ENCODE measurements around the gene ASIC4. TPM values are rescaled to one million over a fixed set of nuclear protein-coding genes. Genes with fewer than 3 reads are reported as not detected.

ASIC4 gene
- total RNA-seq, 1 experiment from 2014 or later, result 0.11 TPM

GRCh38 chr2:219474285-219475060 lies 39.8 kb upstream of the ASIC4 start:
- Histone ChIP-seq H3K9ac (ENCODE audit: low read length) (no peak overlapping the region), H2AFZ (ENCODE audit: low read length) (no peak overlapping the region), H4K20me1 (ENCODE audit: low read length) (no peaks in the 10 kb centered on the region), H3K27ac (ENCODE audit: low read length) (no peak overlapping the region), H3K9me2 (replicated peaks; ENCODE audit: low read length) (no peaks in the 10 kb centered on the region), H3K79me2 (ENCODE audit: low read length) (no peaks in the 10 kb centered on the region), H3F3A (ENCODE audit: low read length, unreplicated experiment) (no peaks in the 10 kb centered on the region), H3K27me3 (ENCODE audit: low read length) (no peaks in the 10 kb centered on the region), H3K4me2 (ENCODE audit: low read length) (no peak overlapping the region), H3K36me3 (ENCODE audit: low read depth, low read length) (no peaks in the 10 kb centered on the region), H3K4me1 (ENCODE audit: insufficient read depth, low read length) (peaks cover 5% of the 10 kb centered on the region; the same call in 1 of the 2 replicates), H3K9me3 (ENCODE audit: low read length) (no peaks in the 10 kb centered on the region), H3K4me3 (ENCODE audit: low read length) (no peak overlapping the region)
- CTCF ChIA-PET, result interaction anchor here (1.1 kb wide), 1 partner anchor 72 kb away, joined by 5 read pairs; no protein-coding TSS in a partner anchor
- TF ChIP-seq EZH2phosphoT487 (IDR thresholded peaks at IDR 0.05; ENCODE audit: borderline replicate concordance, low read length), result no peak
- no peak for TF ChIP-seq CTCF (conservative IDR thresholded peaks at IDR 0.05; ENCODE audit: low read depth, low read length)
- no peak for TF ChIP-seq EZH2 (IDR thresholded peaks at IDR 0.05; ENCODE audit: low read length, unreplicated experiment)
- no peak for DNase-seq
- no peak for ATAC-seq
- POLR2A ChIA-PET (ENCODE audit: unreplicated experiment), result interaction anchor here (0.5 kb wide), 1 partner anchor 123 kb away, joined by 3 read pairs; no protein-coding TSS in a partner anchor
- intact Hi-C loops (cut with micrococcal nuclease), result no loop called here
- TSS peak; percentile 21 for BruUV-seq (replicated peaks)

GRCh38 chr2:219475278-219475677 lies 39.0 kb upstream of the ASIC4 start:
- no peaks in the 10 kb centered on the region for H3K9me2 ChIP-seq (replicated peaks; ENCODE audit: low read length)
- no peaks in the 10 kb centered on the region for H3K36me3 ChIP-seq (ENCODE audit: low read depth, low read length)
- DNase-seq (no peak), ATAC-seq (no peak)
- intact Hi-C loops (cut with micrococcal nuclease), result no loop called here
- no peak for TF ChIP-seq EZH2 (IDR thresholded peaks at IDR 0.05; ENCODE audit: low read length, unreplicated experiment)
- TF ChIP-seq CTCF (conservative IDR thresholded peaks at IDR 0.05; ENCODE audit: low read depth, low read length), result no peak
- no peak for TF ChIP-seq EZH2phosphoT487 (IDR thresholded peaks at IDR 0.05; ENCODE audit: borderline replicate concordance, low read length)
- no peak overlapping the region for H2AFZ ChIP-seq (ENCODE audit: low read length)
- 0 out of 2 replicates have a peak, but pooled peaks cover 4% of the 10 kb centered on the region for H3K4me1 ChIP-seq (ENCODE audit: insufficient read depth, low read length)
- H3K27me3 ChIP-seq (ENCODE audit: low read length), result no peaks in the 10 kb centered on the region
- no peak overlapping the region for H3K4me3 ChIP-seq (ENCODE audit: low read length)
- CTCF ChIA-PET, result no interaction called here
- H4K20me1 ChIP-seq (ENCODE audit: low read length), result no peaks in the 10 kb centered on the region
- no TSS peak for BruUV-seq (replicated peaks)
- H3K9me3 ChIP-seq (ENCODE audit: low read length), result no peaks in the 10 kb centered on the region
- H3K9ac ChIP-seq (ENCODE audit: low read length), result no peak overlapping the region
- POLR2A ChIA-PET (ENCODE audit: unreplicated experiment), result no interaction called here
- H3K27ac ChIP-seq (ENCODE audit: low read length), result no peak overlapping the region
- H3K4me2 ChIP-seq (ENCODE audit: low read length), result no peak overlapping the region
- H3F3A ChIP-seq (ENCODE audit: low read length, unreplicated experiment), result no peaks in the 10 kb centered on the region
- no peaks in the 10 kb centered on the region for H3K79me2 ChIP-seq (ENCODE audit: low read length)

Data from PC-3 (cell line).